Measurements from ENCODE around the gene CHN2. TPM values are rescaled to one million over a fixed set of nuclear protein-coding genes. Genes with fewer than 3 reads are reported as not detected.

The CHN2 gene
- total RNA-seq, 1 experiment from 2014 or later, result 0.15 TPM

GRCh38 chr7:29315122-29315891, 120.7 kb downstream of the CHN2 start:
- H3K4me1 ChIP-seq (ENCODE audit: control insufficient read depth, insufficient read depth, low read length), result no peaks in the 10 kb centered on the region
- no peak for TF ChIP-seq POLR2AphosphoS5 (IDR thresholded peaks at IDR 0.05; ENCODE audit: low read depth, low read length)
- TF ChIP-seq SIN3A (IDR thresholded peaks at IDR 0.05; ENCODE audit: borderline replicate concordance, insufficient read depth, low read depth, low read length), result no peak
- TF ChIP-seq CTCF (IDR thresholded peaks at IDR 0.05), result no peak
- TF ChIP-seq TCF7L2 (IDR thresholded peaks at IDR 0.05; ENCODE audit: low read depth, low read length), result no peak
- no peak for TF ChIP-seq REST (IDR thresholded peaks at IDR 0.05; ENCODE audit: insufficient read depth in 1 of 2, low read depth in 2 of 2, low read length in 1 of 2)
- H3K9me3 ChIP-seq (ENCODE audit: control insufficient read depth, insufficient read depth, low read depth, low read length), result no peaks in the 10 kb centered on the region
- ATAC-seq, result no peak
- no peak overlapping the region for H3K4me3 ChIP-seq (ENCODE audit: low read depth in 2 of 2, low read length in 2 of 2)
- ChIA-PET CTCF (interaction anchor here (0.6 kb wide), 1 partner anchor 102 kb away, joined by 3 read pairs; no protein-coding TSS in a partner anchor), POLR2A (no interaction called here)
- no peak overlapping the region for H3K27ac ChIP-seq (ENCODE audit: low read length)
- in situ Hi-C loops (cut with HindIII; ENCODE audit: low pct_unique_long_range_greater_than_20kb, low sequenced_read_pairs), result no loop called here
- H3K27me3 ChIP-seq (ENCODE audit: control insufficient read depth, insufficient read depth, low read length), result peaks cover 39% of the 10 kb centered on the region
- no peaks in the 10 kb centered on the region for H3K36me3 ChIP-seq (ENCODE audit: control insufficient read depth, insufficient read depth, low read length)
- intact Hi-C loops (cut with micrococcal nuclease; ENCODE audit: unreplicated experiment), result no loop called here
- no peak for DNase-seq (ENCODE audit: low read depth, low spot score)
- BruUV-seq (replicated peaks), result no TSS peak

GRCh38 chr7:29315892-29316270, 121.3 kb downstream of the CHN2 start:
- ChIA-PET POLR2A (no interaction called here), CTCF (interaction anchor here (0.6 kb wide), 1 partner anchor 102 kb away, joined by 3 read pairs; no protein-coding TSS in a partner anchor)
- in situ Hi-C loops (cut with HindIII; ENCODE audit: low pct_unique_long_range_greater_than_20kb, low sequenced_read_pairs) (no loop called here), intact Hi-C loops (cut with micrococcal nuclease; ENCODE audit: unreplicated experiment) (no loop called here)
- Histone ChIP-seq H3K9me3 (ENCODE audit: control insufficient read depth, insufficient read depth, low read depth, low read length) (no peaks in the 10 kb centered on the region), H3K4me1 (ENCODE audit: control insufficient read depth, insufficient read depth, low read length) (no peaks in the 10 kb centered on the region), H3K36me3 (ENCODE audit: control insufficient read depth, insufficient read depth, low read length) (no peaks in the 10 kb centered on the region), H3K27ac (ENCODE audit: low read length) (no peak overlapping the region), H3K27me3 (ENCODE audit: control insufficient read depth, insufficient read depth, low read length) (peaks cover 44% of the 10 kb centered on the region), H3K4me3 (ENCODE audit: low read depth in 2 of 2, low read length in 2 of 2) (no peak overlapping the region)
- DNase-seq (ENCODE audit: low read depth, low spot score) (no peak), ATAC-seq (no peak)
- TF ChIP-seq REST (IDR thresholded peaks at IDR 0.05; ENCODE audit: insufficient read depth in 1 of 2, low read depth in 2 of 2, low read length in 1 of 2), result no peak
- TF ChIP-seq POLR2AphosphoS5 (IDR thresholded peaks at IDR 0.05; ENCODE audit: low read depth, low read length), result no peak
- no peak for TF ChIP-seq CTCF (IDR thresholded peaks at IDR 0.05)
- TF ChIP-seq SIN3A (IDR thresholded peaks at IDR 0.05; ENCODE audit: borderline replicate concordance, insufficient read depth, low read depth, low read length), result no peak
- TF ChIP-seq TCF7L2 (IDR thresholded peaks at IDR 0.05; ENCODE audit: low read depth, low read length), result no peak
- no TSS peak for BruUV-seq (replicated peaks)

Measured in Panc1 (cell line).